GM18907 (cell line): ENCODE measurements around the gene ERAP2.
"Not testable (repeated sequence)": the region's sequence is repeated elsewhere in the genome, so short reads cannot be mapped to it uniquely, and the experiment has no call there.

Source experiments
- ATAC-seq: cut with Tn5 transposase; IDR thresholded peaks from one replicate; pipeline ENCODE4 v1.9.1; 2021; ENCODE audit warnings: mild to moderate bottlenecking, moderate library complexity; ENCODE audit not compliant: unreplicated experiment

Gene ERAP2

GRCh38 chr5:96876292-96876850 is at the start of gene ERAP2:
TSS of gene ERAP2 (plus strand) at chr5:96876500. CDS start at chr5:96879686, 3,186 bp downstream.
- peak; percentile 67 for ATAC-seq

GRCh38 chr5:96829297-96829696 is 47.0 kb upstream of the ERAP2 start:
- no peak for ATAC-seq

- no peak for ATAC-seq
Measured at GRCh38 chr5:96834016-96834415, 42.3 kb upstream of the ERAP2 start.

- peak; percentile 42 for ATAC-seq
Measured at GRCh38 chr5:96835791-96836191, 40.5 kb upstream of the ERAP2 start.

- no peak for ATAC-seq
Measured at GRCh38 chr5:96836817-96837216, 39.5 kb upstream of the ERAP2 start.

- ATAC-seq: no peak
Measured at GRCh38 chr5:96837303-96837702, 39.0 kb upstream of the ERAP2 start.

- ATAC-seq: no peak
Measured at GRCh38 chr5:96838201-96839070, 37.9 kb upstream of the ERAP2 start.

GRCh38 chr5:96839071-96839592 is 37.2 kb upstream of the ERAP2 start:
- ATAC-seq: no peak

GRCh38 chr5:96841931-96842330 is 34.4 kb upstream of the ERAP2 start:
- ATAC-seq: not testable (repeated sequence)

GRCh38 chr5:96843140-96843539 is 33.2 kb upstream of the ERAP2 start:
- no peak for ATAC-seq

GRCh38 chr5:96844481-96844990 is 31.8 kb upstream of the ERAP2 start:
- ATAC-seq: no peak

- no peak for ATAC-seq
Measured at GRCh38 chr5:96851312-96852062, 24.8 kb upstream of the ERAP2 start.

GRCh38 chr5:96852759-96853158 is 23.5 kb upstream of the ERAP2 start:
- no peak for ATAC-seq

GRCh38 chr5:96854067-96854466 is 22.2 kb upstream of the ERAP2 start:
- no peak for ATAC-seq

GRCh38 chr5:96855031-96855872 is 21.0 kb upstream of the ERAP2 start:
- no peak for ATAC-seq

- no peak for ATAC-seq
Measured at GRCh38 chr5:96856371-96856770, 19.9 kb upstream of the ERAP2 start.

- no peak for ATAC-seq
Measured at GRCh38 chr5:96857454-96857853, 18.8 kb upstream of the ERAP2 start.

- no peak for ATAC-seq
Measured at GRCh38 chr5:96857924-96858323, 18.4 kb upstream of the ERAP2 start.

- no peak for ATAC-seq
Measured at GRCh38 chr5:96859375-96859774, 16.9 kb upstream of the ERAP2 start.

GRCh38 chr5:96861076-96861475 is 15.2 kb upstream of the ERAP2 start:
- ATAC-seq: peak; percentile 84
